Neural crest cell (in vitro differentiated cells): ENCODE data around the gene SNCB. TPM values are rescaled to one million over a fixed set of nuclear protein-coding genes. Genes with fewer than 3 reads are reported as not detected.
A peak's percentile ranks its signal among the peaks of the same experiment; 100 is the strongest.

Source experiments
- DNase-seq: peaks from one replicate; pipeline ENCODE4 v3.0.0; 2021; ENCODE audit warnings: low read depth, mixed read lengths, low spot score
- H3K27ac Mint-ChIP-seq: one replicate; pipeline ENCODE4 v1.8.0; 2021; ENCODE audit warnings: mild to moderate bottlenecking, mixed read lengths; ENCODE audit not compliant: unreplicated experiment
- H3K27me3 Mint-ChIP-seq: 2 replicates; pipeline ENCODE4 v1.8.0; 2021; ENCODE audit warnings: low read depth, mild to moderate bottlenecking, mixed read lengths
- H3K36me3 Mint-ChIP-seq: 2 replicates; pipeline ENCODE4 v1.8.0; 2021; ENCODE audit warnings: low read depth, mild to moderate bottlenecking, mixed read lengths
- H3K4me1 Mint-ChIP-seq: 2 replicates; pipeline ENCODE4 v1.8.0; 2021; ENCODE audit warnings: mixed read lengths
- H3K4me3 Mint-ChIP-seq: one replicate; pipeline ENCODE4 v1.8.0; 2021; ENCODE audit warnings: mild to moderate bottlenecking, mixed read lengths
- H3K9me3 Mint-ChIP-seq: 2 replicates; pipeline ENCODE4 v1.8.0; 2021; ENCODE audit warnings: mixed read lengths
- total RNA-seq: library from RNA; stranded (reverse); gene quantifications from 2 replicates; pipeline ENCODE4 v1.2.1, GENCODE V29; 2021
- TF ChIP-seq, protein P1 (sequence below): fragments of 200-600 bp; sonication (generic); conservative IDR thresholded peaks from 2 replicates; pipeline ENCODE4 v1.5.0; 2021; ENCODE audit warnings: antibody characterized with exemption, mild to moderate bottlenecking

SNCB gene
- total RNA-seq, 1 donor from 2014 or later = 0.40 TPM

DNA sequence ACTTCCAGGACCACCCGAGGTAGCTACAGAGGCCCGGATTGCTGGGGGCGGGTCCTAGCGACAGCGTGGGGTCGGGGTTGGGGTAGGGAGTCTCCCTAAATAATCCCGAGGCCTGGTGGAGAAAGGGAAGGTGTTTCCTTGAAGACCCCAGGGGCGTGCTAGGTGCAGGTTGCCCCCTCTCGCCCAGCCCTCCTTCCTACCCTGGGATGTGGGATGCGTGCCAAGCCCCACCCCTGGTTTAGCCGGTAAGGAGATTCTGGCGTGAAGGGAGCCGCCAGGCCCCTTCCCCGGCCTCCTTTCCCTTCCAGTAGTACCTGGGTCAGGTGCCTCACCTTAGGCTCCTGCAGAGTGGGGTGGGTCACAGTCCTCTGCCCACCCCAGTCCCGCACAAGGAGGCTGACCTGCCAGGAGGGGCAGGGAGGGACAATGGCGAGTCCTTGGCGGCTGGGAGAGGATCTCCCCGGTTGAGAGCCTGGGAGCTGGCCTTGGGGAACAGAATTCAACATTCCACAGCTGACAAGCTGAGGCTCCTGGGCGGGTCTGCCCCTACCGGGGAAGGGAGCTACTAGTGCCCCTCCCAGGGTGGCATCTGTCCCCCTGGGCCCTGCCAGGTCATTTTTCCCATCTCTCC is 17.6 kb upstream of the SNCB start:
- no peak for DNase-seq
- Mint-ChIP-seq H3K4me3 (peak overlapping the region; percentile 84), H3K36me3 (no peaks in the 10 kb centered on the region), H3K27me3 (no peaks in the 10 kb centered on the region), H3K27ac (peak overlapping the region; percentile 75), H3K4me1 (peaks cover 17% of the 10 kb centered on the region), H3K9me3 (no peaks in the 10 kb centered on the region)
- TF ChIP-seq, protein P1, sequence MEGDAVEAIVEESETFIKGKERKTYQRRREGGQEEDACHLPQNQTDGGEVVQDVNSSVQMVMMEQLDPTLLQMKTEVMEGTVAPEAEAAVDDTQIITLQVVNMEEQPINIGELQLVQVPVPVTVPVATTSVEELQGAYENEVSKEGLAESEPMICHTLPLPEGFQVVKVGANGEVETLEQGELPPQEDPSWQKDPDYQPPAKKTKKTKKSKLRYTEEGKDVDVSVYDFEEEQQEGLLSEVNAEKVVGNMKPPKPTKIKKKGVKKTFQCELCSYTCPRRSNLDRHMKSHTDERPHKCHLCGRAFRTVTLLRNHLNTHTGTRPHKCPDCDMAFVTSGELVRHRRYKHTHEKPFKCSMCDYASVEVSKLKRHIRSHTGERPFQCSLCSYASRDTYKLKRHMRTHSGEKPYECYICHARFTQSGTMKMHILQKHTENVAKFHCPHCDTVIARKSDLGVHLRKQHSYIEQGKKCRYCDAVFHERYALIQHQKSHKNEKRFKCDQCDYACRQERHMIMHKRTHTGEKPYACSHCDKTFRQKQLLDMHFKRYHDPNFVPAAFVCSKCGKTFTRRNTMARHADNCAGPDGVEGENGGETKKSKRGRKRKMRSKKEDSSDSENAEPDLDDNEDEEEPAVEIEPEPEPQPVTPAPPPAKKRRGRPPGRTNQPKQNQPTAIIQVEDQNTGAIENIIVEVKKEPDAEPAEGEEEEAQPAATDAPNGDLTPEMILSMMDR = no peak

- Mint-ChIP-seq H3K27ac (peak within 1 kb of the TSS; percentile 98), H3K36me3 (no peaks in the 10 kb centered on the region), H3K9me3 (no peaks in the 10 kb centered on the region), H3K27me3 (no peaks in the 10 kb centered on the region), H3K4me1 (peaks cover 17% of the 10 kb centered on the region), H3K4me3 (peak within 1 kb of the TSS; percentile 84)
- peak; percentile 100 for DNase-seq
- TF ChIP-seq, protein P1 = no peak
Observed at GRCh38 chr5:176647030-176647842, 16.9 kb upstream of the SNCB start, which contains the start of gene TSPAN17. Gene TSPAN17 (plus strand): TSS chr5:176647484. CDS start chr5:176647616, 132 bp downstream.

- TF ChIP-seq, protein P1 = no peak
- Mint-ChIP-seq H3K9me3 (no peaks in the 10 kb centered on the region), H3K27ac (peak overlapping the region; percentile 98), H3K27me3 (no peaks in the 10 kb centered on the region), H3K36me3 (no peaks in the 10 kb centered on the region), H3K4me3 (peak overlapping the region; percentile 80), H3K4me1 (peaks cover 17% of the 10 kb centered on the region)
- no peak for DNase-seq
Observed at GRCh38 chr5:176646707-176647029, 16.3 kb upstream of the SNCB start.

GRCh38 chr5:176646049-176646706 is 15.8 kb upstream of the SNCB start:
- Mint-ChIP-seq H3K9me3 (no peaks in the 10 kb centered on the region), H3K36me3 (no peaks in the 10 kb centered on the region), H3K4me1 (peaks cover 17% of the 10 kb centered on the region), H3K4me3 (peak overlapping the region; percentile 69), H3K27me3 (no peaks in the 10 kb centered on the region), H3K27ac (peak overlapping the region; percentile 98)
- TF ChIP-seq, protein P1 = no peak
- DNase-seq = no peak

- Mint-ChIP-seq H3K4me1 (peaks cover 17% of the 10 kb centered on the region), H3K27me3 (no peaks in the 10 kb centered on the region), H3K9me3 (no peaks in the 10 kb centered on the region), H3K36me3 (no peaks in the 10 kb centered on the region), H3K4me3 (no peak overlapping the region), H3K27ac (peak overlapping the region; percentile 57)
- no peak for DNase-seq
- TF ChIP-seq, protein P1 = no peak
Observed at GRCh38 chr5:176644878-176645670, 14.7 kb upstream of the SNCB start.
